ENCODE results near the gene UGT1A1. TPM values are rescaled to one million over a fixed set of nuclear protein-coding genes. Genes with fewer than 3 reads are reported as not detected.

The UGT1A1 gene
- total RNA-seq (not detected in 2 replicates), polyA plus RNA-seq (not detected in 2 replicates), polyA minus RNA-seq (0.14 TPM in 1 of 2 replicates, not detected in the other)
- total RNA-seq (2013) = not detected

DNA sequence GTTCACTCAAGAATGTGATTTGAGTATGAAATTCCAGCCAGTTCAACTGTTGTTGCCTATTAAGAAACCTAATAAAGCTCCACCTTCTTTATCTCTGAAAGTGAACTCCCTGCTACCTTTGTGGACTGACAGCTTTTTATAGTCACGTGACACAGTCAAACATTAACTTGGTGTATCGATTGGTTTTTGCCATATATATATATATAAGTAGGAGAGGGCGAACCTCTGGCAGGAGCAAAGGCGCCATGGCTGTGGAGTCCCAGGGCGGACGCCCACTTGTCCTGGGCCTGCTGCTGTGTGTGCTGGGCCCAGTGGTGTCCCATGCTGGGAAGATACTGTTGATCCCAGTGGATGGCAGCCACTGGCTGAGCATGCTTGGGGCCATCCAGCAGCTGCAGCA lies at the start of gene UGT1A1:
TSS of gene UGT1A1 (plus strand) at position 228 of the 400 bp plus-strand sequence. CDS start at position 246, 18 bp downstream.
- ChIA-PET POLR2A (no interaction called here), CTCF (no interaction called here)
- Histone ChIP-seq H3K9ac (ENCODE audit: low read length) (no peak within 1 kb of the TSS), H3K36me3 (replicated peaks in 1 of 2; ENCODE audit: control extremely low read depth in 1 of 2, control insufficient read depth in 1 of 2, extremely low read depth in 1 of 2, insufficient read depth in 2 of 2, low read length in 1 of 2) (no peaks in the 10 kb centered on the region), H3K4me3 (ENCODE audit: control extremely low read depth in 1 of 5, extremely low read depth in 1 of 5, insufficient read depth in 1 of 5, low read depth in 2 of 5, low read length in 4 of 5) (no peak within 1 kb of the TSS), H3K4me2 (replicated peaks; ENCODE audit: low read depth, low read length, poor library complexity, severe bottlenecking) (no peak within 1 kb of the TSS), H3K27me3 (replicated peaks in 1 of 4; ENCODE audit: control extremely low read depth in 1 of 4, control insufficient read depth in 3 of 4, insufficient read depth in 4 of 4, low read length in 3 of 4) (peaks cover 0 to 4% (median 0%) of the 10 kb centered on the region in 4 experiments), H3K9me3 (ENCODE audit: control extremely low read depth in 1 of 3, control insufficient read depth in 2 of 3, insufficient read depth in 1 of 3, low read length in 2 of 3) (peaks cover 0 to 3% (median 0%) of the 10 kb centered on the region in 3 donors), H3K27ac (ENCODE audit: low read length in 2 of 2) (no peak within 1 kb of the TSS), H3K79me2 (ENCODE audit: control insufficient read depth, insufficient read depth, low read length) (no peaks in the 10 kb centered on the region), H4K20me1 (ENCODE audit: control insufficient read depth, insufficient read depth, low read length, poor library complexity, severe bottlenecking) (no peaks in the 10 kb centered on the region), H3K4me1 (ENCODE audit: control insufficient read depth in 2 of 2, insufficient read depth in 2 of 2, low read length in 2 of 2) (no peaks in the 10 kb centered on the region), H2AFZ (ENCODE audit: insufficient read depth, low read depth, low read length, poor library complexity, severe bottlenecking) (no peak within 1 kb of the TSS)
- no peak for ATAC-seq (ENCODE audit: low read depth)
- Mint-ChIP-seq H3K27ac (no peak within 1 kb of the TSS), H3K4me3 (no peak within 1 kb of the TSS), H3K27me3 (peaks cover 31% of the 10 kb centered on the region), H3K9me3 (ENCODE audit: insufficient read depth) (no peaks in the 10 kb centered on the region), H3K4me1 (no peaks in the 10 kb centered on the region)
- DNase-seq = no peak
- intact Hi-C loops (cut with micrococcal nuclease) = no loop called here
- TF ChIP-seq, protein P1, sequence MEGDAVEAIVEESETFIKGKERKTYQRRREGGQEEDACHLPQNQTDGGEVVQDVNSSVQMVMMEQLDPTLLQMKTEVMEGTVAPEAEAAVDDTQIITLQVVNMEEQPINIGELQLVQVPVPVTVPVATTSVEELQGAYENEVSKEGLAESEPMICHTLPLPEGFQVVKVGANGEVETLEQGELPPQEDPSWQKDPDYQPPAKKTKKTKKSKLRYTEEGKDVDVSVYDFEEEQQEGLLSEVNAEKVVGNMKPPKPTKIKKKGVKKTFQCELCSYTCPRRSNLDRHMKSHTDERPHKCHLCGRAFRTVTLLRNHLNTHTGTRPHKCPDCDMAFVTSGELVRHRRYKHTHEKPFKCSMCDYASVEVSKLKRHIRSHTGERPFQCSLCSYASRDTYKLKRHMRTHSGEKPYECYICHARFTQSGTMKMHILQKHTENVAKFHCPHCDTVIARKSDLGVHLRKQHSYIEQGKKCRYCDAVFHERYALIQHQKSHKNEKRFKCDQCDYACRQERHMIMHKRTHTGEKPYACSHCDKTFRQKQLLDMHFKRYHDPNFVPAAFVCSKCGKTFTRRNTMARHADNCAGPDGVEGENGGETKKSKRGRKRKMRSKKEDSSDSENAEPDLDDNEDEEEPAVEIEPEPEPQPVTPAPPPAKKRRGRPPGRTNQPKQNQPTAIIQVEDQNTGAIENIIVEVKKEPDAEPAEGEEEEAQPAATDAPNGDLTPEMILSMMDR (IDR thresholded peaks at IDR 0.05) = no peak
- TF ChIP-seq EZH2 (IDR thresholded peaks at IDR 0.05; ENCODE audit: borderline replicate concordance, insufficient read depth, low read depth, low read length, poor library complexity, severe bottlenecking) = no peak
- 95% methylated on average over 3 of the region's 6 CpGs for WGBS (ENCODE audit: insufficient coverage)

- Histone ChIP-seq H3K4me3 (ENCODE audit: control extremely low read depth in 1 of 5, extremely low read depth in 1 of 5, insufficient read depth in 1 of 5, low read depth in 2 of 5, low read length in 4 of 5) (no peak overlapping the region), H3K9ac (ENCODE audit: low read length) (no peak overlapping the region), H3K9me3 (ENCODE audit: control extremely low read depth in 1 of 3, control insufficient read depth in 2 of 3, insufficient read depth in 1 of 3, low read length in 2 of 3) (no peaks in the 10 kb centered on the region), H3K4me2 (replicated peaks; ENCODE audit: low read depth, low read length, poor library complexity, severe bottlenecking) (no peak overlapping the region), H2AFZ (ENCODE audit: insufficient read depth, low read depth, low read length, poor library complexity, severe bottlenecking) (no peak overlapping the region), H3K27me3 (replicated peaks in 1 of 4; ENCODE audit: control extremely low read depth in 1 of 4, control insufficient read depth in 3 of 4, insufficient read depth in 4 of 4, low read length in 3 of 4) (peaks cover 0 to 2% (median 0%) of the 10 kb centered on the region in 4 experiments), H3K27ac (ENCODE audit: low read length in 2 of 2) (no peak overlapping the region), H4K20me1 (ENCODE audit: control insufficient read depth, insufficient read depth, low read length, poor library complexity, severe bottlenecking) (no peaks in the 10 kb centered on the region), H3K36me3 (replicated peaks in 1 of 2; ENCODE audit: control extremely low read depth in 1 of 2, control insufficient read depth in 1 of 2, extremely low read depth in 1 of 2, insufficient read depth in 2 of 2, low read length in 1 of 2) (no peaks in the 10 kb centered on the region), H3K79me2 (ENCODE audit: control insufficient read depth, insufficient read depth, low read length) (no peaks in the 10 kb centered on the region), H3K4me1 (ENCODE audit: control insufficient read depth in 2 of 2, insufficient read depth in 2 of 2, low read length in 2 of 2) (no peaks in the 10 kb centered on the region)
- WGBS (ENCODE audit: insufficient coverage) = 51% methylated on average over 7 of the region's 11 CpGs
- no peak overlapping the region for H3K4me3 Mint-ChIP-seq
- H3K27me3 Mint-ChIP-seq = peaks cover 29% of the 10 kb centered on the region
- POLR2A ChIA-PET = interaction anchor here (1.1 kb wide), 1 partner anchor 307 kb away, joined by 3 read pairs; no protein-coding TSS in a partner anchor
- ATAC-seq (ENCODE audit: low read depth) (peak; percentile 78), DNase-seq (peak; percentile 74)
- intact Hi-C loops (cut with micrococcal nuclease) = loop anchor here (1.0 kb wide), 1 partner anchor 230 kb away; no protein-coding TSS in a partner anchor
- H3K9me3 Mint-ChIP-seq (ENCODE audit: insufficient read depth) = no peaks in the 10 kb centered on the region
- H3K27ac Mint-ChIP-seq = no peak overlapping the region
- TF ChIP-seq, protein P1 (IDR thresholded peaks at IDR 0.05) = peak; percentile 88
- TF ChIP-seq EZH2 (IDR thresholded peaks at IDR 0.05; ENCODE audit: borderline replicate concordance, insufficient read depth, low read depth, low read length, poor library complexity, severe bottlenecking) = no peak
- CTCF ChIA-PET = interaction anchor here (0.9 to 2.5 kb wide), 10 partner anchors 10 to 722 kb away, joined by 3 to 9 read pairs (median 5); no protein-coding TSS in a partner anchor
- peaks cover 3% of the 10 kb centered on the region for H3K4me1 Mint-ChIP-seq
These were observed 48.6 kb upstream of the UGT1A1 start for GRCh38 chr2:233711312-233712008.
